HG03469 (cell line): ENCODE data around the gene ARSA.

Experiments
- ATAC-seq: cut with Tn5 transposase; IDR thresholded peaks from one replicate; pipeline ENCODE4 v1.9.1; 2021; ENCODE audit warnings: mild to moderate bottlenecking, moderate library complexity, moderate number of reproducible peaks; ENCODE audit not compliant: unreplicated experiment

ARSA gene

DNA sequence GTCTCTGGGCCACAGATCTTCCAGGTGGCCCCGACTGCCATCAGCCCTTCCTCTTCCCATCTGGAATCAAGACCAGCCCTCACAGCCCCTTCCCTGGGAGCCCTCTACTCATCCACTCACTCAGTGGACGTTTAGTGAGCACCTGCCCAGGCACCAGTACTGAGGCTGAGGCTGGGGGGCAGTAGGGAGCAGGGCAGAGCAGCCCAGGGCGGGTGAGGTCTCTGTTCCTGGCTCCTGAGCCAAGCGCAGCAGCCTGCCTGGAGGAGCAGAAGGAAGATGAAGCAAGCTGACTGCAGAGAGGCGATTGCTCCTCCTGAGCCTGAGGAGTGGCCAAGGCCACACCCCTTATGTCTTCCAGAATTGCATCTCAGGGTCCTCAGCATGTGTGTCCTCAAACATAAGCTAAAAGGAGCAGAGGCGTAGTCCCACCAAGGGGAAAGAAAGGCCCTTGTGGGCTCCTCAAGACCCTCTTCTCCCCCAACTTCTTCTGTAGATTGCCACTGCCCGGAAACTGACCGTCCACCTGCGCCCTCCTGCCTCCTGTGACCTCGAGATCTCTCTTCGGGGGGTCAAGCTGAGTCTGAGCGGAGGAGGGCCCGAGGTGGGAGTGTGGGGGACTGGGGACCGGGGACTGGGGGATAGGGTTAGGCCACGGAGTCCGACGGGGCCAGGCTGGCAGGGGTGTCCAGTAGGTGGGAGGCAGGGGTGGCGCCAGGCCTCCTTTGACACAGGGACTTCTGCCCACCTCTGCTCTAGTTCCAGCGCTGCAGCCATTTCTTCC, 21.6 kb downstream of the ARSA start:
- ATAC-seq, result no peak

DNA sequence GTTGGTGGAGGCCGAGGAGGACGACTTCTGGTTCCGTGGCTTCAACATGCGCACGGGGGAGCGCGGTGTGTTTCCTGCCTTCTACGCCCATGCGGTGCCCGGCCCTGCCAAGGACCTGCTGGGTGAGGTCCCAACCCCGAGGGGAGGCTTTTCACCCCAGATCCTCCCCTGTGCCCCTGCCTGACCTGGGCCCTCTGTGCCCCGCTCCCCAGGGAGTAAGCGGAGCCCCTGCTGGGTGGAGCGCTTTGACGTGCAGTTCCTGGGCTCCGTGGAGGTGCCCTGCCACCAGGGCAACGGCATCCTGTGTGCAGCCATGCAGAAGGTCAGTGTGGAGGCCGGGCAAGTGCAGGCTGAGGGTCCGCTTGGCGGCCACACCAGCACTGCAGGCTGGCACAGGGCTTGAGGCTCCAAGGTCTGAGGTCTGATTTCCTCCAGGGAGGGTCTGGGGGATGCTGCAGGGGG, 22.3 kb downstream of the ARSA start:
- ATAC-seq, result no peak

DNA sequence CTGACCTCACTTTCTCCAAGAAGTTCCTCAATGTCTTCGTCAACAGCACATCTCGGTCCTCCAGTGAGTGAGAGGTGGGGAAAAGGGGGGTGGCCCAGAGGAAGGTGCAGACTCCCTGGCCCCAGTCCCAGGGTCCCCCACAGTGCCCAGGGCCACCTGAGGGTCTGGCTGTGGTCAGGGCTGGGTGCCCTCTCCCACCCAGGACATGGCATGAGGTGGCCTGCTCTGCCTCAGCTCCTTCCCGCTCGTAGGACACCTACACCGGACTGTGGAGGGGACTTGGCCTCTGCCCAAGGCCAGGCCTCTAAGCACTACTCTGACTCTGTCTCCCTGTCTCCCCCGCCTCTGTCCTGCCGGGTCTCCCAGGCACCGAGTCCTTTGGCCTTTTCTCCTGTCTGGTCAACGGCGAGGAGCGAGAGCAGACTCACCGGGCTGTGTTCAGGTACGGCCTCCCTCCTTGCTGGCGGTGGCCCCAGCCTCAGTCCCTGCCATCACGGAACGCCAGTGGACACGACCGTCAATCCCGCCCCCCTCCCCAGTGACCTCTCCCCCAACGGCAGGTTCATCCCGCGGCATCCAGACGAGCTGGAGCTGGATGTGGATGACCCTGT, 22.8 kb downstream of the ARSA start:
- no peak for ATAC-seq

DNA sequence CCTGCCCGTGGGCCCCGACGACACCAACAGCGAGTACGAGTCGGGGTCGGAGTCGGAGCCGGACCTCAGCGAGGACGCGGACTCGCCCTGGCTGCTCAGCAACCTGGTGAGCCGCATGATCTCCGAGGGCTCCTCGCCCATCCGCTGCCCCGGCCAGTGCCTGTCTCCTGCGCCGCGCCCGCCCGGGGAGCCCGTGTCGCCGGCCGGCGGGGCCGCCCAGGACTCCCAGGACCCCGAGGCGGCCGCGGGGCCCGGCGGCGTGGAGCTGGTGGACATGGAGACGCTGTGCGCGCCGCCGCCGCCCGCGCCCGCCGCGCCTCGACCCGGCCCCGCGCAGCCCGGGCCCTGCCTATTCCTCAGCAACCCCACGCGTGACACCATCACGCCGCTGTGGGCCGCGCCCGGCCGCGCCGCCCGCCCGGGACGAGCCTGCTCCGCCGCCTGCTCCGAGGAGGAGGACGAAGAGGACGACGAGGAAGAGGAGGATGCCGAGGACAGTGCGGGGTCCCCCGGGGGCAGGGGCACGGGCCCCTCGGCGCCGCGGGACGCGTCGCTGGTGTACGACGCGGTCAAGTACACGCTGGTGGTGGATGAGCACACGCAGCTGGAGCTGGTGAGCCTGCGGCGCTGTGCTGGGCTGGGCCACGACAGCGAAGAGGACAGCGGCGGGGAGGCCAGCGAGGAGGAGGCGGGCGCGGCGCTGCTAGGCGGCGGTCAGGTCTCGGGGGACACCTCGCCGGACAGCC, 23.5 kb downstream of the ARSA start:
- ATAC-seq, result no peak

DNA sequence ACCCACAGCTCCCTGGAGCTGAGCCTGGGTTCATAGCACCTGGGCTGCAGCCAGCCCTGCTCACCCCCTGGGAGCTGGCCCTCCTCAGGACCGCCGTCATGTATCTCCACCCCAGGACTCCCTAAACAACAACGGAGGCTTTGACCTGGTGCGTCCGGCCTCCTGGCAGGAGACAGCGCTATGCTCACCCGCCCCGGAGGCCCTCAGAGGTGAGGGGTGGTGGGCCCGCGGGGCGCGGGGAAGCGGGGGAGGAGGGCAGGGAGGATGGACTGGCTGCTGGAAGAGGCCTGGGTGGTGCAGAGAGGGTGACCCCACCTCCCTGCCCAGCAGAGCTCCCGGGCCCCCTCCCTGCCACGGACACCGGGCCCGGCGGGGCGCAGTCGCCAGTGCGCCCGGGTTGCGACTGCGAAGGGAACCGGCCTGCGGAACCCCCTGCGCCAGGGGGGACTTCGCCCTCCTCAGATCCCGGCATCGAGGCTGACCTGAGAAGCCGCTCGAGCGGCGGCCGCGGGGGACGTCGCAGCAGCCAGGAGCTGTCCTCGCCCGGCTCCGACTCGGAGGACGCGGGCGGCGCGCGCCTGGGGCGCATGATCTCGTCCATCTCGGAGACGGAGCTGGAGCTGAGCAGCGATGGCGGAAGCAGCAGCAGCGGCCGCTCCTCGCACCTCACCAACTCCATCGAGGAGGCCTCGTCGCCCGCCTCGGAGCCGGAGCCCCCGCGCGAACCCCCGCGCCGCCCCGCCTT, 24.3 kb downstream of the ARSA start:
- no peak for ATAC-seq

DNA sequence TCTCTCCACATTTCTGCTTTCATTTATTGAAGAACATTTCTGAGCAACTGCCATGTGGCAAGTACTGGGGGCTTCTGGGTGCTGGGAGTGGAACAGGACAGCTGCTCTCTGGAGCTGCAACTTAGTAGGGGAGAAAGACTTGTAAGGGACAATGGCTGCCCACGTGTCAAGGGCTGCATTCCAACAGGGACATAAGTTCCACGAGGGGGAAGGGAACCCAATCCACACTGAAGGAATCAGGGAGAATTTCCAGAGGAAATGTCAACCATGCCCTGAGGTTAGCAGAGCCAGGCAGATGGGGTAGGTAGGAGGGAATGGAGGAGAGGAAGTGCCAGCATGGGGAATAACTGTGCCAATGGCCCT, 25.6 kb downstream of the ARSA start:
- no peak for ATAC-seq

DNA sequence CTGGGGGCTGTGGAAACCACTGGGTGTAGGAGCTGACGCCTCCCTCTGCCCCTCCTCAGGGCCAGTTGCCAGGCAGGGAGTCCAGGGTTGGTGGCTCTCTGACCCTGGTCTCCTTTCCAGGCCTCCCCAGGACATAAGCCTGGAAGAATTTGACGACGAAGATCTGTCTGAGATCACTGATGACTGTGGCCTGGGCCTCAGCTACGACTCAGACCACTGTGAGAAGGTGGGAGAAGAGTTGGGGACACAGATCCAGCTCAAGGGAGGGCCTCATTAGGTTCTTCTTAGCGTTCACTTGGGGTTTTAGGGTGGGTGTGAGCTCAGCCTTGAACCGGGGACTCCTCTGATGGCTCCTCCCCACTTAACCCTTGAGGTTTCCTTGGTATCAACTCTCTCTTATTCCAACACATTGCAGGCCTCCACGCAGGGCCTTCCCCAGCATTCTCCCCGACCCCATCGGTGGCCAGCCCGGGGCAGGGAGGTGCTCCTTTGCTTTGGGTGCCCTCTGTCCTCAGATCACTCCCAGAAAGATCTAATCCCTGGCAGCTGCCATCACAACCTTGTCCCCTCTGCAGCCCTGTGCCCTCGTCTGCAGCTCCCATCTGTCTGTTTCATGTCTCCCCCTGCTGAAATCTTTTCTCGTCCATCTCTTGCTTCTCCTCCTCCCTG, 26.1 kb downstream of the ARSA start:
- no peak for ATAC-seq

DNA sequence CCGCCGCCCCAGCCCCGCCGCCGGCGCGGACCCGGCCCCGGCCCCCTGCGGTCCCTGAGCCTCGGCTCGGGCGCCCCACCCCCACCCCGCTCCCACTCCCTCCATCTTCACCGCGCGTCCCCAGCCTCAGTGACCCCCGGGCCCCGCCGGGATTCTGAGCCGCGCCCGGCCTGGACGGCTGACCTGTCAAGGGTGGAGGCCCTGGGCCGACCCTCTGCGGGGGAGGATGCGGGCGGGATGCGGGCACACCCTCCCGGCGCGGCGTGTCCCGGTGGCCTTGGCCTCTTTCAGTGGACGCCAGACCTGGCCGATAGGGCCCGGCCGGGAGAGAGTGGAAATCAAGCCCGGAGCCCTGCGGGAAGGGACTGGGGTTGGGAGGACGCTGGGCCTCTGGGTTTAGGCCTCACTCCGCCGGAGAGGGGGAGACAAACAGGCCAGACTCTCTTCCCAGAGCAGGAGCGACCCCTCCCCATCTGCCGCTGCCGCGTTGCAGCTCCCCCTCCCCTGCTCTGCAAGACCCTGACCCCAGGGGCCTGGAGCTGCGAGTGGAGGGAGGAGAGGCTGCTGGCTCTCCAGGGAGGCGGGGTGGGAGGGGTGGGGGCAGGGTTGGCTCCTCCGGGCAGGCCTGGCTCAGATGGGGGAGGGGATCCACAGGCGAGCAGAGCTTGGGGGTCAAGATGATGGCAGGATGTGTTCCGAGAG, 26.8 kb downstream of the ARSA start:
- ATAC-seq, result no peak

DNA sequence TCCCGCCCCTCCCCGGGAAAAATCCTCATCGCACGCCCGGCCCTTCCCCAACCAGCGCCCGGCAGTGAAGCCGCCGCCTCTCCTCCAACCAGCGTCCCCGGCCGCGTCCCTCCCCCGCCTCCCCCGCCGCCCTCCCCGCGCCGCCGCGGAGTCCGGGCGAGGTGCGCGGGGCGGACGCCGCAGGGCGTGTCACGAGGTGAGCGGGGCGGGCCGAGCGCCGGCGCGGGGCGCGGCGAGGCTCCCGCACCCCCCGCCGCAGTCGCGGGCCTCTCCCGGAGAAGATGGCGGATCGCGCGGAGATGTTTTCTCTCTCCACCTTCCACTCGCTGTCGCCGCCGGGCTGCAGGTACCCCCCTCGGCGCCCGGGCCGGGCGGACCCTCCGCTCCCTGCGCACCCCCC, 27.4 kb downstream of the ARSA start, which contains the start of gene MAPK8IP2:
Gene MAPK8IP2, plus strand, starts transcription at position 256 of the 400 bp plus-strand sequence. Its CDS starts 26 bp downstream, at position 282.
- no peak for ATAC-seq

DNA sequence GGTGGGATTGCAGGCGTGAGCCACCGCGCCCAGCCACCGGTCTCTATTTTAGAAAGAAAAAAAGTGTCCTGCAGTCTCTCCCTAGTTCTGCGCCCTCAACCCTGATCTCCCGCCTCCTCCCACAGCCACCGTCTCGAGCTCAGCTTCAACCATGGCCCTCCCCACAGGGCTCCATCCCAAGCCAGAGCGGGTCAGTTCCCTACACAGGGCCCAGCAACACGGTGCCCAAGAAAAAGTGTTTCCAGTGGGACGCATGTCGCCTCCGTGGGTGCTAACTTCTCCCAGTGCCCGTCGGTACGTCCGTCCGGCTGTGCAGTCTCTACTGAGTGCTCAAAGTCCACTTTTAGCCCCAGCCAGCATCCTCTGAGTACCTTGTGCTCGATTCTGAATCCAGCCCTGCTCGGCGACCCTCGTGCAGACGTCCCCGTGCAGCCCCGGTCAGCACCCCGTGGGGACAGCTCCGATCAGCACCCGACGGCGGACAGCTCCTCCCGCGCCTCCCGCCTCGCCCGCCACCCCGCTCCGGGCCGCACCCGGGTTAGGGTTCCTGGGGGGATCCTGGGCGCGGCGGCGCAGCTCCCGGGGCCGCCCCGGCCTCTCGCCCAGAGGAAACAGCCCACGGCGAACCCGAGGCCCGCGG, 28.0 kb downstream of the ARSA start:
- no peak for ATAC-seq

DNA sequence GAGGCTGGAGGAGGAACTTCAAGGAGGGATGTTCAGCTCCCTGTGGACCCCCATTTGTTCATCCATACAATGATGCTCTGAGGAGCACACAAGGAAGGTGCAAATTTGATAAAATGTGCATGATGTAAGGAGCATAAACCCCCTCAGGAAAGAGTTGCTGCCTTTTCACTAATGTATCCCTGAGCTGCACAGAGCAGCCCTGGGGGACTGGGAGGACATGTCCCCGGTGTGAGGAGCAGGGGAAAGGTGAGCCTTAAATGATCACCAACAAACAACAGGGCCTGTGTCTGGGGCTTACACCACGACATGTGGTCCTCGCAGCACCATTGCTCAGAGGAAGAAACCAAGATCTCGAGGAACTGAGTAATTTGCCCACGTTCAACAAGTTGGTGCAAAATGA, 30.9 kb downstream of the ARSA start:
- no peak for ATAC-seq

DNA sequence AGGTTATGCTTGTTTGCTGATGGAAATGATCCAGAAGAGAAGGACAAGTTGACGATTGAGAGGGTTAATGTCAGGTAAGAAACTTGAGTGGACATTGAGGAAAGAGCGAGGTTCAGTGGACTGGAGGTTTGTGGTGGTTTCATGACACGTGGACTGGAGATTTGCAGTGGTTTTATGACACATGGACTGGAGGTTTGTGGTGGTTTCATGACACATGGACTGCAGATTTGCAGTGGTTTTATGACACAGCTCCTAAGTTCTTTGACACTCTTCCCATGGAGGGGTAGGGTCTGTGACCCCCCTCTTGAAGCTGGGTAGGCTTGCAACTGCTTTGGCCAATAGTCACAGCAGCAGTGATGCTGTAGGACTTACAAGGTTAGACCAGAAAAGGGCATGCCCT, 32.8 kb downstream of the ARSA start:
- no peak for ATAC-seq

DNA sequence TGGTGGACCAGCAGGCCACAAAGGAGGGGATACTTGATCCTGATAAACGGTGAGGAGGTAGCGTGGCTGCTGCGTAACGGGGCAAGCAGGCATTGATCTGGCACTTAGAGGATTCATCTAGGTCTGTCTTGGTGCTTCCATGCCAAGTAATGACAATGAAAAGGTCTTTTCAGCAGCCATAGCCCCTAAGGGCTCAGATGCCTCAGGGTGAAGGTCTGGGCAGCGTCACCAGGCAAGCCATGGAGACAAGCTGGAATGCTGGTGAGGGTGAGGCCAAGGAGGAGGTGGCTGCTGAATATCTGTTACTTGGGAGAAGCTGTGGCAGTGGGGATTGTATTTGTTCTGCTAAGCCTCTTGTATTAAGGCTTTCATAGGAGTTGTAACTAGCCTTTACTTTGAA, 40.5 kb downstream of the ARSA start:
- no peak for ATAC-seq

DNA sequence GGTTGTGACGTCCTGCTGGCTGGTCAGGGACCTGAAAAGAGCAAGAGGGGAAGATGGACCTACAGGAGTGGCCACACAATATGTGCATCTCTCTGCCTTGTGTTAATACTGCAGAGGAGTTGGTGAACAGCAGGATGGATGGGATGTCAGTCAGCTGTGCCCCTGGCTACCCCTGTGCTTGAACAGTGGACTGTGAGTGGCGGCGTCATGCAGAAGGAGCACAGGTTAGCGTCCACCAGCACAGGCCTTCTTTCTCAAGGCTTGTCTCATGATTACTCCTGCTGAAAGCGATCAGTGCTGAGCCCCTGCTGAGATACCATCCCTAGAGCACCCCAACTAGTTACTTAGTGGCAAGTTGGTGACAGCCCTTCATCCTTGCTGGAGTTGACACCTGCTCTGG, 41.5 kb downstream of the ARSA start:
- no peak for ATAC-seq

DNA sequence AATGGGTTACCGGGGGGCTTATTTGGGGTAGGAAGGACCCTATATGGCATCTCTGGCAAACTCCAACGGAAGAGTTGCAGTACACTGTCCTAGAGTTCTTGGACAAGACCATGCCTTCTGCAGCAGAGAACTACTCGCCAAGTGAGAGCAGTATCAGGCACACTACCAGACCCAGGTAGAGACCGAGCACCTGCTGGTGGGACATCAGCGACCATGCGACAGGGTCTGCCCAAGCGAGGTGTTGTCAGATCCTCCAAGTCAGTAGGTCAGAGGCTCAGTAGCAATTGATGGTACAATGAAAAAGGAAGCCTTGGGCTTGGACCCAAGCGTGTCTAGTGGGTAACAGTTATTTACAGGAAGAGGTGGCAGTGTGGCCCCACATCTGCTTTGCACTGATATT, 42.2 kb downstream of the ARSA start:
- no peak for ATAC-seq

DNA sequence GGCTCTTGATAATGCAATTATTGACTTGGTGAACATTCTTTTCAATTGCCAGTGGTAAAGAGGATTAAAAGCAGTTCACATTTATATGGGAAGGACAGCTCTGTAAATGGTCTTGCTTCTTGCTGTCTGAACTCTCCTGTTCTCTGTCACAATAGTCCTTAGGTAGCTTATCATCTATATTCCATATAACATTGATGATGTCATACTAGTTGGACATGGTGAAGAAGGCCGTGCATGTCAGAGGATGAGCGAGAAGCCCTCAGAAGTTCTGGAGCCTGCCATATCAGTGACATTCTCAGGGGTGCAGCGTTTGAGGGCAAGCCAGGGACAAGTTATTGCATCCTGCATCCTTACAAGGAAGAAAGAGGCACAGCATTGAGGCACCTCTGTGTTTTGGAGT, 42.7 kb downstream of the ARSA start:
- ATAC-seq, result no peak

DNA sequence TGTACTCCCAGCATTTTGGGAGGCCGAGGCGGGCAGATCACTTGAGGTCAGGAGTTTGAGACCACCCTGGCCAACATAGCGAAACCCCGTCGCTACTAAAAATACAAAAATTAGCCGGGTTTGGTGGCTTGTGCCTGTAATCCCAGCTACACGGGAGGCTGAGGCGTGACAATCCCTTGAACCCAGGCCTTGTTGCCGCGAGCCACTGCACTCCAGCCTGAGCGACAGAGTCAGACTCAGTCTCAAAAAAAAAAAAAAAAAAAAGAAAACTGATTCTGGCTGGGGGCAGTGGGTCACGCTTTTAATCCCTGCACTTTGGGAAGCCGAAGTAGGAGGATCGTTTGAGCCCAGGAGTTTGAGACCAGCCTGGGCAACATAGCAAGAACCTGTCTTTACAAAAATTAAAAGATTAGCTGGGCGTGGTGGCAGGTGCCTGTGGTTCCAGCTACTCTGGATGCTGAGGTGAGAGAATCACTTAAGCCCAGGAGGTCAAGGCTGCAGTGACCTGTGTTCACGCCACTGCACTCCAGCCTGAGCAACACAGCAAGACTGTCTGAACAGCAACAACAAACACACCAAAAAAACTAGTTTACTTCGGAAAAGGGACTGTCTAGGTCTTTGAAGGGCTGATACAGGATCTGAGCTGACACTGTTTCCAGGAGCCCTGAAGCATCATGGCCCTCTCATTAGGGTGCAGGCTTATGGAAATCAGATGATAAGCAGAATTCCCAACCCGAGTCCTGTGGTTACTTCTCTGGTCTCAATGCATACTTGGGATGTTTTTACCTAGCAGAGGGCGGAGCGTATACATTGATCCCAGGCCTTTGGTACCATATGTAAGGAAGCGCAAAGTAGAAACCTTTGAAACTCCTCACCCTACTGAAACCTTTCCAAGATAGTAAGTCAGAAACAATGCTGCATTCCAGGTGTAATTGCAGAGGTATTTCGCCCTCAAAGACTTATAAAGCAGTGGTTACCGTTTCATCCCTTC, 43.6 kb downstream of the ARSA start:
- no peak for ATAC-seq

DNA sequence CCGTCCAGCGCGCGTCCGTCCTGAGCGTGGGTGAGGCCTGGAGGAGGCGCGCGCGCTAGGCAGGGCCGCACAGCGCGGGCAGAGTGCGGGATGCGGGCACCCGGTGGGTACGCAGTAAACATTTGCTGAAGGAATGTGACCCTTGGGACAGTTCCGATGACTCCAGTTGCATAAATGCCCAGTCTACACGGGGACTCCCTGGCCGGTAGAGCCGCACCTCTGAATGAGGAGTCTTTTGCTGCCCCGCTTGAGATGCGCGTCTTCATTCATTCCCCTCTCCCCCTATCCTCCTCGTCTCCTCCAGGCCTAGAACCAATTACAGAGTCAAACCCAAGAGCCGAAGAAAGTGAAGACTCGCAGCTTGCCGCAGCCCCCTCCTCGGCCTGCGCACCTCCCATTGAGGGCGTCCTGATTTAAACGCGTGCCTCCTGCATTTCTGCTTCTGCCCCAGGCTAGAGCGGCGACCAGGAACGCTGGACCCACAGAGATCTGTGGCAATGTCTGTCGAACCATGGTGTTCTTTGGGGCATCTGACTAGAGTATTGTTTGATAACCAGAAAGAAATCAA, 44.6 kb downstream of the ARSA start:
- peak; percentile 17 for ATAC-seq
